PFSK-1 (cell line): ENCODE results near the gene PRR33.

Experiments
- FOXP2 ChIP-seq: optimal IDR thresholded peaks from 2 replicates; pipeline ENCODE3; 2011; ENCODE audit warnings: borderline replicate concordance, control low read depth, inconsistent platforms; ENCODE audit not compliant: insufficient read depth; ENCODE audit errors: extremely low read length, extremely low read depth
- POLR2AphosphoS5 ChIP-seq: IDR thresholded peaks from 2 replicates; pipeline ENCODE4 v1.6.1; 2012; ENCODE audit warnings: low read depth, mild to moderate bottlenecking, control low read depth, low read length, moderate library complexity
- TAF1 ChIP-seq: IDR thresholded peaks from 2 replicates; pipeline ENCODE4 v1.6.1; 2012; ENCODE audit warnings: low read length, control low read depth, borderline replicate concordance; ENCODE audit not compliant: insufficient read depth
- TF ChIP-seq, protein P1 (sequence below), 2 experiments: IDR thresholded peaks; 2 replicates each; pipeline versions ENCODE4 v1.6.1 to v1.8.0; 2011 to 2012; ENCODE audit warnings: low read depth in 2 of 2, low read length in 2 of 2, control low read depth in 1 of 2, inconsistent platforms in 1 of 2, mild to moderate bottlenecking in 1 of 2, moderate library complexity in 1 of 2; ENCODE audit not compliant: insufficient read depth in 1 of 2

- TF ChIP-seq TAF1 (no peak), FOXP2 (no peak), POLR2AphosphoS5 (no peak)
- TF ChIP-seq, protein P1, sequence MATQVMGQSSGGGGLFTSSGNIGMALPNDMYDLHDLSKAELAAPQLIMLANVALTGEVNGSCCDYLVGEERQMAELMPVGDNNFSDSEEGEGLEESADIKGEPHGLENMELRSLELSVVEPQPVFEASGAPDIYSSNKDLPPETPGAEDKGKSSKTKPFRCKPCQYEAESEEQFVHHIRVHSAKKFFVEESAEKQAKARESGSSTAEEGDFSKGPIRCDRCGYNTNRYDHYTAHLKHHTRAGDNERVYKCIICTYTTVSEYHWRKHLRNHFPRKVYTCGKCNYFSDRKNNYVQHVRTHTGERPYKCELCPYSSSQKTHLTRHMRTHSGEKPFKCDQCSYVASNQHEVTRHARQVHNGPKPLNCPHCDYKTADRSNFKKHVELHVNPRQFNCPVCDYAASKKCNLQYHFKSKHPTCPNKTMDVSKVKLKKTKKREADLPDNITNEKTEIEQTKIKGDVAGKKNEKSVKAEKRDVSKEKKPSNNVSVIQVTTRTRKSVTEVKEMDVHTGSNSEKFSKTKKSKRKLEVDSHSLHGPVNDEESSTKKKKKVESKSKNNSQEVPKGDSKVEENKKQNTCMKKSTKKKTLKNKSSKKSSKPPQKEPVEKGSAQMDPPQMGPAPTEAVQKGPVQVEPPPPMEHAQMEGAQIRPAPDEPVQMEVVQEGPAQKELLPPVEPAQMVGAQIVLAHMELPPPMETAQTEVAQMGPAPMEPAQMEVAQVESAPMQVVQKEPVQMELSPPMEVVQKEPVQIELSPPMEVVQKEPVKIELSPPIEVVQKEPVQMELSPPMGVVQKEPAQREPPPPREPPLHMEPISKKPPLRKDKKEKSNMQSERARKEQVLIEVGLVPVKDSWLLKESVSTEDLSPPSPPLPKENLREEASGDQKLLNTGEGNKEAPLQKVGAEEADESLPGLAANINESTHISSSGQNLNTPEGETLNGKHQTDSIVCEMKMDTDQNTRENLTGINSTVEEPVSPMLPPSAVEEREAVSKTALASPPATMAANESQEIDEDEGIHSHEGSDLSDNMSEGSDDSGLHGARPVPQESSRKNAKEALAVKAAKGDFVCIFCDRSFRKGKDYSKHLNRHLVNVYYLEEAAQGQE (IDR thresholded peaks at IDR 0.05; ENCODE audit: insufficient read depth in 1 of 2, low read depth in 2 of 2, low read length in 2 of 2), result no peak
Measured at GRCh38 chr11:1888347-1888753, 3.3 kb downstream of the PRR33 start.
